Activated CD8-positive, alpha-beta memory T cell treated with anti-CD3 and anti-CD28 coated beads for 4 hours (primary cell): ENCODE data around the gene PNPLA7.

Source experiments
- DNase-seq, 2 donors: peaks; one replicate each; pipeline ENCODE4 v3.0.0-alpha.2; 2020; ENCODE audit warnings: low read depth in 2 of 2

PNPLA7 gene

GRCh38 chr9:137436761-137437600 is 113.2 kb downstream of the PNPLA7 start:
- no peak for DNase-seq

GRCh38 chr9:137435980-137436760 is 114.0 kb downstream of the PNPLA7 start:
- no peak for DNase-seq

GRCh38 chr9:137435381-137435891 is 114.8 kb downstream of the PNPLA7 start:
- no peak for DNase-seq

GRCh38 chr9:137434498-137435380 is 115.5 kb downstream of the PNPLA7 start:
- DNase-seq: no peak

- no peak for DNase-seq
These were observed 116.2 kb downstream of the PNPLA7 start for GRCh38 chr9:137433916-137434431.

DNA sequence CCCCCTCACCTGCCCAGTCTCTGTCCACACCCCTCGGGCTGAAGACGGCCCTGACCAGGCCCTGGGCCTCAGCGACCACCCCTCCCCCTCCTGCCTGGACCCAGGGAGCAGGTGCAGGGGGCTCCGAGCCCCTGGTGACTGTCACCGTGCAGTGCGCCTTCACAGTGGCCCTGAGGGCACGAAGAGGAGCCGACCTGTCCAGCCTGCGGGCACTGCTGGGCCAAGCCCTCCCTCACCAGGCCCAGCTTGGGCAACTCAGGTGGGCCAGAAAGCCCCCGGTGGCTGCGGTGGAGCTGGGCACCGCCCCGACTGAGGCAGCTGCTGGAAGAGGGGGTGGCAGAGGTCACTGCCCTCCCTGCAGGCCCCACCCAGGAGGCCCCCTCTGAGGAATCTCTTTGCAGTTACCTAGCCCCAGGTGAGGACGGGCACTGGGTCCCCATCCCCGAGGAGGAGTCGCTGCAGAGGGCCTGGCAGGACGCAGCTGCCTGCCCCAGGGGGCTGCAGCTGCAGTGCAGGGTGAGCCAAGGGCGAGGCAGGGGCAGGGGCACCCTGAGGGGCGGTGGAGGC is 116.8 kb downstream of the PNPLA7 start:
- no peak for DNase-seq

GRCh38 chr9:137432687-137433348 is 117.4 kb downstream of the PNPLA7 start:
- DNase-seq: no peak

DNA sequence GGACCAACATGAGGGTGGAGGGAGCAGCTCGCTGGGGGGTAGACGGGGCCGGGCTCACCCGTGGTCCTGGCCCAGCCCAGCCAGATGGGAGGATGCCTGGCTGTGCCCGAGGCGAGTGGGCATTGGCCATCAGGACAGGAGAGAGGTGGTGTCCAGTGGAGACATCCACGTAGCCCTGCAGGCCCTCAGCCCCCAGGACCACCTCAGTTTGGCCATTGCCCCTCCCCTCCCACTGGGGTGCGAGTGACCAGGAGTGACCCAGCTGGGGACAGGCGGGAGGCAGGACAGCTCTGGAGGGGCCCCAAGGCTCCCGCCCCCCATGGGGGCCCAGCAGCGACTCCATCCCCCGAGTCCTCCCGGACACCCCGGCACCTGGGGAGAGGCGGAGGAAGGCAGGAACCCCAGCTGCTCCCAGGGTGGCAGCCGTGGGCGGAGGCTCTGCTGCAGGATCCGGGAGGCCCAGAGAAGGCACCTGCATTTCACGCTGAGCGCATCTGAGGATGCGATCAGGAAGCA is 118.7 kb downstream of the PNPLA7 start:
- DNase-seq: no peak

GRCh38 chr9:137430723-137431415 is 119.3 kb downstream of the PNPLA7 start:
- DNase-seq: no peak

- DNase-seq: no peak
These were observed 120.1 kb downstream of the PNPLA7 start for GRCh38 chr9:137429974-137430722.

GRCh38 chr9:137429546-137429890 is 120.7 kb downstream of the PNPLA7 start:
- no peak for DNase-seq

DNA sequence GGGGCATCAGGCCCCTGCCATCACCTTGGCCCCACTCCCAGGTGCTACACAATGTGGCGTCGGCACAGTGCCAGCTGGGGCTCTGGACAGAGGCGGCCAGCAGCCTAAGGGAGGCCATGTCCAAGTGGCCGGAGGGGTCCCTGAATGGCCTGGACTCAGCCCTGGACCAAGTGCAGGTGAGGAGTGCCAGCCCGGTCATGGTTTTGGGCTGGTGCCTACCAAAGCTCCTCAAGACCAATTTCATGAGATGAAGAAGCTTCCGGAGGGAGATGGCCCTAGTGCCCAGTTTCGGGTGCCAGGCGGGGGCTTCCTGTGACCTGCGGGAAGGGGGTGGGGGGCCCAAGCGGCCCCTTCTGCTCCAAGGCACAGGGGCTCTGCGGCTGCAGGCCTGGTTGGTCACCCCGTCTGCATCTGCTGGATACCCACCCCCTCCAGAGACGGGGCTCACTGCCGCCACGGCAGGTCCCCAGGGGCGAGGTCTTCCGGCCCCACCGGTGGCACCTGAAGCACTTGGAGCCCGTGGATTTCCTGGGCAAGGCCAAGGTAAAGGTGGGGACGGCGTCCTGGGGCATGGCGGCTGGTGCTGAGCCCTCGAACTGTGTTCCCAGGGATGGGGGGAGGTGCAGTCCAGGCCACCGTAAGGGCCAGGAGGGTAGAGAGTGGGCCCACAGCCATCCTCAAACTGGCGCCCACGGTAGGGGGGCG is 121.2 kb downstream of the PNPLA7 start:
- no peak for DNase-seq

DNA sequence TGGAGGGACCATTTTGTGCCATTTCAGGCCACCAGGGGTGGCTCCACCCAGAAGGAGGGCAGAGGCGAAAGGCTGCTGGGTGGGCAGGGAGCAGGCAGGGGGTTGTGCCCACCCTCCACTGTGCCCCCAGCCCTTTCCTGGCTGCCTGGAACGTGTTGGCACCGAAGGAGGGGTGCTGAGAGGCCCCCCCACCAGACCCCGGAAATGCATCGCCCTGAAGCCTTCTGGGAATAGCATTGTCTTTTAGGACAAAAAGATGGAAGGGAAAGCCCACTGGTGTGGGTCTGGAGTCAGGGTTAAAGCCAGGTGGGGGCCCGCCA is 121.9 kb downstream of the PNPLA7 start:
- no peak for DNase-seq

GRCh38 chr9:137427454-137428310 is 122.5 kb downstream of the PNPLA7 start:
- DNase-seq: no peak

DNA sequence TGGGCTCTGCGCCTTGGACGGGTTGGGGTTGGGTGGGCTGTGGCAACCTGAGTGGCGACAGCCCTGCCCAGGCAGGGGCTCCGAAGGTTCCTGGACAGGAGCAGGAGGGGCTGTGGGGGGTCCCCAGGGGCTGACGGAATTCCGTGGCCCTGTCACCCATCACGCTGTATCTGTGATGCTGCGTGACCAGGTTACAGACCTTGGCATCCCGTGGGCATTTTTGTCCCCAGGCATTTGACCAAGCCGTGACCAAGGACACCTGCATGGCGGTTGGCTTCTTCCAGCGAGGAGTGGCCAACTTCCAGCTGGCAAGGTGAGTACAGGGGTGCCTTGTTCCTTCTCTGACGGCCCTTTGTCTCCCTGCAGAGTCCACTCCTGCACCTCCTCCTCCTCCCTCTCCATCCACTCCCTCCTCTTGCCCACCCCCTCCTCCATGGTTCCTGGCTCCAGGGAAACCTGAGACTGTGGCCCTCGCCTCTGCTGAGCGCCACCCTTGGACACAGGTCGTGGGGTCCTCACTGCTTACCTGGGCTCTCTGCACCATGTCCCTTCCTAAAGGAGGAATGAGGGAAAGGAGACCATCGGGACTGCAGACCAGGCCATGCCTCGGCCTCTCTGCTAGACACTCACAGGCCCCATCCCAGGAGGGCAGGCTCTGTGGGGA is 124.1 kb downstream of the PNPLA7 start:
- no peak for DNase-seq

- no peak for DNase-seq
These were observed 126.5 kb downstream of the PNPLA7 start for GRCh38 chr9:137423514-137424291.
